Myocyte (in vitro differentiated cells): Measurements from ENCODE around the gene RNF213. TPM values are rescaled to one million over a fixed set of nuclear protein-coding genes. Genes with fewer than 3 reads are reported as not detected.
A peak's percentile ranks its signal among the peaks of the same experiment; 100 is the strongest.
"Not testable (repeated sequence)": the region's sequence is repeated elsewhere in the genome, so short reads cannot be mapped to it uniquely, and the experiment has no call there.

Source experiments
- DNase-seq: peaks from one replicate; pipeline ENCODE4 v3.0.0-alpha.2; 2012; ENCODE audit warnings: low read depth
- total RNA-seq: library from RNA; depleted of rRNA; stranded (reverse); fragments of >200 nt; gene quantifications from 2 replicates; pipeline ENCODE4 v1.2.3, GENCODE V29; 2014

The RNF213 gene
- total RNA-seq, 1 donor from 2014 or later: 39.0 TPM

- DNase-seq: no peak
Observed at GRCh38 chr17:80223838-80224497, 36.7 kb upstream of the RNF213 start.

- DNase-seq: no peak
Observed at GRCh38 chr17:80224683-80225082, 36.0 kb upstream of the RNF213 start.

GRCh38 chr17:80225230-80225629, 35.4 kb upstream of the RNF213 start:
- DNase-seq: no peak

- DNase-seq: peak; percentile 73
Observed at GRCh38 chr17:80227156-80227555, 33.5 kb upstream of the RNF213 start.

GRCh38 chr17:80227666-80228065, 33.0 kb upstream of the RNF213 start:
- no peak for DNase-seq

GRCh38 chr17:80228477-80228876, 32.2 kb upstream of the RNF213 start:
- no peak for DNase-seq

GRCh38 chr17:80229011-80229410, 31.6 kb upstream of the RNF213 start:
- DNase-seq: peak; percentile 84

GRCh38 chr17:80232438-80232837, 28.2 kb upstream of the RNF213 start:
- no peak for DNase-seq

GRCh38 chr17:80233202-80233601, 27.4 kb upstream of the RNF213 start:
- no peak for DNase-seq

- DNase-seq: no peak
Observed at GRCh38 chr17:80236911-80237310, 23.7 kb upstream of the RNF213 start.

- no peak for DNase-seq
Observed at GRCh38 chr17:80237386-80237785, 23.3 kb upstream of the RNF213 start.

- no peak for DNase-seq
Observed at GRCh38 chr17:80242505-80242904, 18.1 kb upstream of the RNF213 start.

- DNase-seq: peak; percentile 80
Observed at GRCh38 chr17:80243526-80244433, 16.9 kb upstream of the RNF213 start.

GRCh38 chr17:80244448-80244847, 16.2 kb upstream of the RNF213 start:
- not testable (repeated sequence) for DNase-seq

GRCh38 chr17:80244871-80245509, 15.7 kb upstream of the RNF213 start:
- no peak for DNase-seq

- no peak for DNase-seq
Observed at GRCh38 chr17:80245566-80246265, 14.9 kb upstream of the RNF213 start.

- no peak for DNase-seq
Observed at GRCh38 chr17:80246266-80246681, 14.4 kb upstream of the RNF213 start.

GRCh38 chr17:80246726-80247125, 13.9 kb upstream of the RNF213 start:
- no peak for DNase-seq

GRCh38 chr17:80247561-80247960, 13.1 kb upstream of the RNF213 start:
- no peak for DNase-seq

GRCh38 chr17:80248001-80248893, 12.4 kb upstream of the RNF213 start:
- DNase-seq: no peak
